CD4-positive, alpha-beta T cell treated with Interferon gamma for 1 hour (primary cell): ENCODE measurements around the gene OR9A4.
A peak's percentile ranks its signal among the peaks of the same experiment; 100 is the strongest.

Experiments used
- DNase-seq: peaks from one replicate; pipeline ENCODE4 v3.0.0-alpha.2; 2020

The OR9A4 gene

GRCh38 chr7:141949451-141949850 is 33.3 kb downstream of the OR9A4 start:
- no peak for DNase-seq

GRCh38 chr7:141949911-141950310 is 33.7 kb downstream of the OR9A4 start:
- no peak for DNase-seq

- DNase-seq: peak; percentile 5
Measured at GRCh38 chr7:141950806-141951205, 34.6 kb downstream of the OR9A4 start.

- DNase-seq: no peak
Measured at GRCh38 chr7:141952461-141952860, 36.3 kb downstream of the OR9A4 start.

GRCh38 chr7:141954334-141954733 is 38.1 kb downstream of the OR9A4 start:
- no peak for DNase-seq

- no peak for DNase-seq
Measured at GRCh38 chr7:141956084-141956483, 39.9 kb downstream of the OR9A4 start.

- no peak for DNase-seq
Measured at GRCh38 chr7:141960687-141961422, 44.7 kb downstream of the OR9A4 start.
